HCT116 (cell line): ENCODE data around the gene RNF169. TPM values are rescaled to one million over a fixed set of nuclear protein-coding genes. Genes with fewer than 3 reads are reported as not detected.

ENCODE experiments used
- ATAC-seq: fragments of 200-7000 bp; cut with Tn5 transposase; 2 replicates; pipeline ENCODE4 v1.9.1; 2020; ENCODE audit warnings: mild to moderate bottlenecking, moderate library complexity
- BruUV-seq: library from RNA; stranded (reverse); fragments of 400-500 nt; replicated peaks from 2 replicates; lab custom pipeline; 2021; lab: Mats Ljungman, UMichigan
- CTCF ChIA-PET: fragments of 300-600 bp; sonication (Branson Sonifier 250); formaldehyde crosslinking; loops from one replicate; lab custom pipeline; 2021; ENCODE audit warnings: antibody characterized with exemption; lab: Charles Lee
- POLR2A ChIA-PET: fragments of 300-600, 350-600 bp; sonication (Branson Sonifier 250); formaldehyde crosslinking; loops from one replicate; lab custom pipeline; 2021; ENCODE audit warnings: antibody characterized with exemption; lab: Charles Lee
- RAD21 ChIA-PET, 2 experiments: fragments of 300-600 bp; sonication (Branson Sonifier 250); formaldehyde crosslinking; loops; one replicate each; lab custom pipeline; 2023; ENCODE audit warnings: low total read pairs in 2 of 2; ENCODE audit not compliant: uncharacterized antibody in 2 of 2, unreplicated experiment in 2 of 2, low non-redundant PET in 1 of 2; lab: Charles Lee
- DNase-seq: peaks from one replicate; pipeline ENCODE4 v3.0.0-alpha.2; 2010; ENCODE audit warnings: low read depth, low spot score
- H2AFZ ChIP-seq: fragments of 200-600 bp; shearing (Covaris generic), sonication (generic); 2 replicates; pipeline ENCODE4 v1.6.1; 2017; ENCODE audit warnings: low read depth, mixed run types, mixed read lengths, antibody characterized with exemption, low read length; ENCODE audit not compliant: poor library complexity, severe bottlenecking
- H3K27ac ChIP-seq: 2 replicates; pipeline ENCODE4 v1.5.1; 2012; ENCODE audit warnings: low read depth, low read length
- H3K27me3 ChIP-seq: fragments of 200-600 bp; sonication (generic); 2 replicates; pipeline ENCODE4 v1.6.1; 2016; ENCODE audit warnings: mixed run types, low read length, mixed read lengths; ENCODE audit not compliant: insufficient read depth
- H3K36me3 ChIP-seq, 2 experiments: fragments of 200-500 bp in 1 of 2; fragments of 200-600 bp in 1 of 2; sonication (Bioruptor generic) in 1 of 2; sonication (generic) in 1 of 2; 2 replicates each; pipeline versions ENCODE4 v1.5.1 to v1.6.1; 2014 to 2016; ENCODE audit warnings: low read length in 2 of 2, inconsistent platforms in 1 of 2, mixed read lengths in 1 of 2, mixed run types in 1 of 2; ENCODE audit not compliant: insufficient read depth in 2 of 2, control insufficient read depth in 1 of 2
- H3K4me1 ChIP-seq, 2 experiments: fragments of 200-600 bp in 1 of 2; sonication (generic) in 1 of 2; 2 replicates each; pipeline versions ENCODE4 v1.5.1 to v1.6.1; 2012 to 2017; ENCODE audit warnings: low read length in 2 of 2, inconsistent platforms in 1 of 2, mild to moderate bottlenecking in 1 of 2, mixed read lengths in 1 of 2, mixed run types in 1 of 2, moderate library complexity in 1 of 2; ENCODE audit not compliant: insufficient read depth in 2 of 2, control insufficient read depth in 1 of 2
- H3K4me2 ChIP-seq: fragments of 200-600 bp; sonication (generic); 2 replicates; pipeline ENCODE4 v1.6.1; 2017; ENCODE audit warnings: mixed run types, low read length, mixed read lengths
- H3K4me3 ChIP-seq, 2 experiments: fragments of 200-600 bp in 1 of 2; sonication (generic) in 1 of 2; replicated peaks in 1 of 2; 2 replicates each; pipeline ENCODE4 v1.5.1; 2011 to 2016; ENCODE audit warnings: low read length in 2 of 2, control low read depth in 1 of 2, low read depth in 1 of 2, mild to moderate bottlenecking in 1 of 2, mixed read lengths in 1 of 2, mixed run types in 1 of 2
- H3K79me2 ChIP-seq: fragments of 200-600 bp; sonication (generic); 2 replicates; pipeline ENCODE4 v1.6.1; 2017; ENCODE audit warnings: mild to moderate bottlenecking, mixed run types, low read length, moderate library complexity, mixed read lengths; ENCODE audit not compliant: insufficient read depth
- H3K9ac ChIP-seq: fragments of 200-600 bp; sonication (generic); 2 replicates; pipeline ENCODE4 v1.6.1; 2016; ENCODE audit warnings: low read length, mixed read lengths
- H3K9me2 ChIP-seq: fragments of 200-600 bp; sonication (generic), shearing (Covaris generic); 2 replicates; pipeline ENCODE4 v1.6.1; 2017; ENCODE audit warnings: mixed run types, mild to moderate bottlenecking, moderate library complexity; ENCODE audit not compliant: insufficient read depth
- H3K9me3 ChIP-seq, 2 experiments: fragments of 200-500 bp in 1 of 2; fragments of 200-600 bp in 1 of 2; sonication (Bioruptor generic) in 1 of 2; sonication (generic) in 1 of 2; 2 replicates each; pipeline ENCODE4 v1.6.1; 2014 to 2017; ENCODE audit warnings: low read length in 2 of 2, mixed read lengths in 2 of 2, inconsistent platforms in 1 of 2, low read depth in 1 of 2, mild to moderate bottlenecking in 1 of 2, mixed run types in 1 of 2, moderate library complexity in 1 of 2; ENCODE audit not compliant: control insufficient read depth in 1 of 2, insufficient read depth in 1 of 2
- H4K20me1 ChIP-seq: fragments of 200-600 bp; sonication (generic), shearing (Covaris generic); 2 replicates; pipeline ENCODE4 v1.6.1; 2017; ENCODE audit warnings: mixed run types, mild to moderate bottlenecking, moderate library complexity; ENCODE audit not compliant: insufficient read depth
- CBX3 ChIP-seq: IDR thresholded peaks from 2 replicates; pipeline ENCODE4 v1.6.1; 2012; ENCODE audit warnings: low read depth
- CEBPB ChIP-seq: IDR thresholded peaks from 2 replicates; pipeline ENCODE4 v1.6.1; 2012; ENCODE audit warnings: low read depth
- EGR1 ChIP-seq: IDR thresholded peaks from 2 replicates; pipeline ENCODE4 v1.6.1; 2012; ENCODE audit warnings: low read depth
- ELF1 ChIP-seq: IDR thresholded peaks from 2 replicates; pipeline ENCODE4 v1.6.1; 2012; ENCODE audit warnings: low read depth, borderline replicate concordance
- EZH2 ChIP-seq: fragments of 200-600 bp; sonication (generic); IDR thresholded peaks from 2 replicates; pipeline ENCODE4 v1.6.1; 2017; ENCODE audit warnings: antibody characterized with exemption, mixed run types
- EZH2phosphoT487 ChIP-seq: fragments of 200-600 bp; IDR thresholded peaks from 2 replicates; pipeline ENCODE4 v1.6.1; 2018; ENCODE audit warnings: antibody characterized with exemption, borderline replicate concordance
- FOSL1 ChIP-seq: IDR thresholded peaks from 2 replicates; pipeline ENCODE4 v1.6.1; 2012; ENCODE audit warnings: low read depth
- JUND ChIP-seq: IDR thresholded peaks from 2 replicates; pipeline ENCODE4 v1.6.1; 2012
- POLR2A ChIP-seq: IDR thresholded peaks from 2 replicates; pipeline ENCODE4 v1.7.0; 2011; ENCODE audit warnings: borderline replicate concordance; ENCODE audit not compliant: insufficient read depth, insufficient read length; ENCODE audit errors: extremely low read depth
- POLR2AphosphoS5 ChIP-seq: IDR thresholded peaks from 2 replicates; pipeline ENCODE4 v1.6.1; 2011; ENCODE audit warnings: mild to moderate bottlenecking, low read depth, low read length, moderate library complexity
- SP1 ChIP-seq: IDR thresholded peaks from 2 replicates; pipeline ENCODE4 v1.6.1; 2012; ENCODE audit warnings: low read depth
- SRF ChIP-seq: IDR thresholded peaks from 2 replicates; pipeline ENCODE4 v1.6.1; 2012; ENCODE audit warnings: low read depth
- TCF7L2 ChIP-seq: IDR thresholded peaks from 2 replicates; pipeline ENCODE4 v1.7.0; 2011; ENCODE audit warnings: borderline replicate concordance, inconsistent platforms; ENCODE audit not compliant: insufficient read depth, insufficient read length; ENCODE audit errors: extremely low read depth
- YY1 ChIP-seq: IDR thresholded peaks from 2 replicates; pipeline ENCODE4 v1.6.1; 2011; ENCODE audit warnings: low read length, low read depth, moderate library complexity, mild to moderate bottlenecking; ENCODE audit not compliant: insufficient replicate concordance; ENCODE audit errors: extremely low read depth
- ZFX ChIP-seq: fragments of 450-650 bp; IDR thresholded peaks from 2 replicates; pipeline ENCODE4 v1.6.1; 2017
- ZNF274 ChIP-seq: fragments of 200-500 bp; sonication (Bioruptor generic); IDR thresholded peaks from 2 replicates; pipeline ENCODE4 v1.6.1; 2014; ENCODE audit warnings: mild to moderate bottlenecking, low read depth, low read length, inconsistent platforms
- intact Hi-C: fragments of 100-400 bp; cut with micrococcal nuclease; formaldehyde crosslinking; loops from 2 replicates; pipeline ENCODE4 v1.10.0; 2022
- total RNA-seq: library from RNA; stranded (reverse); gene quantifications from one replicate; pipeline ENCODE4 v1.2.1, GENCODE V29; 2021; ENCODE audit not compliant: unreplicated experiment
- TF ChIP-seq, protein P1 (sequence below): IDR thresholded peaks from 2 replicates; pipeline ENCODE4 v1.6.1; 2012
- TF ChIP-seq, protein P2 (sequence below), 3 experiments: fragments of 200-600 bp in 1 of 3; sonication (generic) in 1 of 3; IDR thresholded peaks in 2 of 3; conservative IDR thresholded peaks in 1 of 3; 2 replicates each; pipeline ENCODE4 v1.5.1; 2012 to 2017; ENCODE audit warnings: low read depth in 2 of 3, low read length in 2 of 3, antibody characterized with exemption in 1 of 3, borderline replicate concordance in 1 of 3, control low read depth in 1 of 3, mild to moderate bottlenecking in 1 of 3, mixed read lengths in 1 of 3, mixed run types in 1 of 3, moderate library complexity in 1 of 3; ENCODE audit not compliant: insufficient read depth in 1 of 3
- TF ChIP-seq, protein P3 (sequence below): IDR thresholded peaks from 2 replicates; pipeline ENCODE4 v1.6.1; 2012; ENCODE audit warnings: low read depth

RNF169 gene
- total RNA-seq, 1 experiment from 2014 or later, result 22.5 TPM

DNA sequence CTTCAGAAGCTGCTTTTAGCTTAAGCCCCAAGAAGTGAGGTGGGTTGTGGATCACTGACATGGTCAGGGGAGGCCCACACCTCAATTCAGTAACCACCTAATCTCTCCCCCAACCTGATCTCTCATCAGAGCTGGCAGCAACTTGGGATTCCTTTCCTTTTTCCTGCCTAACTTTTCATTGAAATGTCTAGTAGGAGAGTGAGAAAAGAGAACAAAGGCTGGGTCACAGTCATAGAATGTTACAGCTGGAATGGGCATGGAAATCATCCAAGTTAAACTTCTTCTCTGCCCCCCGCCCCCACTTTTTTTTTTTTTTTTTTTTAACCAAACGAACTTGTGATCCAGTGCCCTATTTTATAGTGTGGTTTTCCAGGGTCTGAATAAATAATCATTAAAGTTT, 91.8 kb downstream of the RNF169 start:
- TF ChIP-seq CEBPB (no peak), EZH2phosphoT487 (no peak), ELF1 (no peak), SRF (no peak), POLR2A (no peak), EGR1 (no peak), ZNF274 (no peak), CBX3 (no peak), YY1 (no peak), ZFX (no peak), JUND (no peak), SP1 (no peak), TCF7L2 (no peak), EZH2 (no peak), POLR2AphosphoS5 (no peak), FOSL1 (no peak)
- TF ChIP-seq, protein P1, sequence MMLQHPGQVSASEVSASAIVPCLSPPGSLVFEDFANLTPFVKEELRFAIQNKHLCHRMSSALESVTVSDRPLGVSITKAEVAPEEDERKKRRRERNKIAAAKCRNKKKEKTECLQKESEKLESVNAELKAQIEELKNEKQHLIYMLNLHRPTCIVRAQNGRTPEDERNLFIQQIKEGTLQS, result no peak
- TF ChIP-seq, protein P2, sequence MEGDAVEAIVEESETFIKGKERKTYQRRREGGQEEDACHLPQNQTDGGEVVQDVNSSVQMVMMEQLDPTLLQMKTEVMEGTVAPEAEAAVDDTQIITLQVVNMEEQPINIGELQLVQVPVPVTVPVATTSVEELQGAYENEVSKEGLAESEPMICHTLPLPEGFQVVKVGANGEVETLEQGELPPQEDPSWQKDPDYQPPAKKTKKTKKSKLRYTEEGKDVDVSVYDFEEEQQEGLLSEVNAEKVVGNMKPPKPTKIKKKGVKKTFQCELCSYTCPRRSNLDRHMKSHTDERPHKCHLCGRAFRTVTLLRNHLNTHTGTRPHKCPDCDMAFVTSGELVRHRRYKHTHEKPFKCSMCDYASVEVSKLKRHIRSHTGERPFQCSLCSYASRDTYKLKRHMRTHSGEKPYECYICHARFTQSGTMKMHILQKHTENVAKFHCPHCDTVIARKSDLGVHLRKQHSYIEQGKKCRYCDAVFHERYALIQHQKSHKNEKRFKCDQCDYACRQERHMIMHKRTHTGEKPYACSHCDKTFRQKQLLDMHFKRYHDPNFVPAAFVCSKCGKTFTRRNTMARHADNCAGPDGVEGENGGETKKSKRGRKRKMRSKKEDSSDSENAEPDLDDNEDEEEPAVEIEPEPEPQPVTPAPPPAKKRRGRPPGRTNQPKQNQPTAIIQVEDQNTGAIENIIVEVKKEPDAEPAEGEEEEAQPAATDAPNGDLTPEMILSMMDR (IDR thresholded peaks at IDR 0.05 in 2 of 3, conservative IDR thresholded peaks at IDR 0.05 in 1 of 3; ENCODE audit: borderline replicate concordance in 1 of 3, insufficient read depth in 1 of 3, low read depth in 2 of 3, low read length in 2 of 3), result no peak
- TF ChIP-seq, protein P3, sequence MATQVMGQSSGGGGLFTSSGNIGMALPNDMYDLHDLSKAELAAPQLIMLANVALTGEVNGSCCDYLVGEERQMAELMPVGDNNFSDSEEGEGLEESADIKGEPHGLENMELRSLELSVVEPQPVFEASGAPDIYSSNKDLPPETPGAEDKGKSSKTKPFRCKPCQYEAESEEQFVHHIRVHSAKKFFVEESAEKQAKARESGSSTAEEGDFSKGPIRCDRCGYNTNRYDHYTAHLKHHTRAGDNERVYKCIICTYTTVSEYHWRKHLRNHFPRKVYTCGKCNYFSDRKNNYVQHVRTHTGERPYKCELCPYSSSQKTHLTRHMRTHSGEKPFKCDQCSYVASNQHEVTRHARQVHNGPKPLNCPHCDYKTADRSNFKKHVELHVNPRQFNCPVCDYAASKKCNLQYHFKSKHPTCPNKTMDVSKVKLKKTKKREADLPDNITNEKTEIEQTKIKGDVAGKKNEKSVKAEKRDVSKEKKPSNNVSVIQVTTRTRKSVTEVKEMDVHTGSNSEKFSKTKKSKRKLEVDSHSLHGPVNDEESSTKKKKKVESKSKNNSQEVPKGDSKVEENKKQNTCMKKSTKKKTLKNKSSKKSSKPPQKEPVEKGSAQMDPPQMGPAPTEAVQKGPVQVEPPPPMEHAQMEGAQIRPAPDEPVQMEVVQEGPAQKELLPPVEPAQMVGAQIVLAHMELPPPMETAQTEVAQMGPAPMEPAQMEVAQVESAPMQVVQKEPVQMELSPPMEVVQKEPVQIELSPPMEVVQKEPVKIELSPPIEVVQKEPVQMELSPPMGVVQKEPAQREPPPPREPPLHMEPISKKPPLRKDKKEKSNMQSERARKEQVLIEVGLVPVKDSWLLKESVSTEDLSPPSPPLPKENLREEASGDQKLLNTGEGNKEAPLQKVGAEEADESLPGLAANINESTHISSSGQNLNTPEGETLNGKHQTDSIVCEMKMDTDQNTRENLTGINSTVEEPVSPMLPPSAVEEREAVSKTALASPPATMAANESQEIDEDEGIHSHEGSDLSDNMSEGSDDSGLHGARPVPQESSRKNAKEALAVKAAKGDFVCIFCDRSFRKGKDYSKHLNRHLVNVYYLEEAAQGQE, result no peak
- no peak overlapping the region for H3K4me2 ChIP-seq
- H3K27me3 ChIP-seq, result no peaks in the 10 kb centered on the region
- no peaks in the 10 kb centered on the region for H3K9me3 ChIP-seq
- ChIA-PET RAD21 (no interaction called here), POLR2A (no interaction called here), CTCF (no interaction called here)
- no peak overlapping the region for H3K27ac ChIP-seq
- no peaks in the 10 kb centered on the region for H3K79me2 ChIP-seq
- no peaks in the 10 kb centered on the region for H4K20me1 ChIP-seq
- H3K4me3 ChIP-seq, result no peak overlapping the region
- H3K36me3 ChIP-seq, result peaks cover 21 to 23% of the 10 kb centered on the region in 2 experiments
- H3K9me2 ChIP-seq, result no peaks in the 10 kb centered on the region
- ATAC-seq (no peak), DNase-seq (no peak)
- H3K4me1 ChIP-seq, result no peaks in the 10 kb centered on the region
- H3K9ac ChIP-seq, result no peak overlapping the region
- no TSS peak for BruUV-seq
- H2AFZ ChIP-seq, result no peak overlapping the region
- intact Hi-C loops, result no loop called here
